GM21367 (cell line): ENCODE results near the gene CFAP74.
"Not testable (repeated sequence)": the region's sequence is repeated elsewhere in the genome, so short reads cannot be mapped to it uniquely, and the experiment has no call there.

ENCODE experiments used
- ATAC-seq: cut with Tn5 transposase; IDR thresholded peaks from one replicate; pipeline ENCODE4 v1.9.1; 2021; ENCODE audit not compliant: unreplicated experiment

CFAP74 gene

DNA sequence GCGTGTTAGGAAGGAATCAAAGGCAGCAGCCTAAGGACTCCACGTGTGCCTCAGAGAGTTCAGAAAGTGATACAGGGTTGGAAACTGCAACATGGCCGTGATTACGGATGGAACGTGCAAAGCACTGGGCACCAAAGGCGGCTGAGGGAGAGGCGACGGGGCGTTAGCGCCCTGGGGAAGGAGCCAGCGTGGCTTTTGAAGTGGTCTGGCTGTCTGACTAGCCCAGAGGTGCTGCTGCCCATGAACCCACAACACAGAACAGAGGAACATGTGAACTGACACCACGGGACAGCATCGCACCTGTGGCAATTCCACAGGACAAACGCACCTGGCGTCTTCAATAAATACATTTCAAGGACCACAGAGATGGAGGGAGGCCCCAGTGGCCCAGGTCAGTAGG, 66.5 kb downstream of the CFAP74 start:
- ATAC-seq = no peak

DNA sequence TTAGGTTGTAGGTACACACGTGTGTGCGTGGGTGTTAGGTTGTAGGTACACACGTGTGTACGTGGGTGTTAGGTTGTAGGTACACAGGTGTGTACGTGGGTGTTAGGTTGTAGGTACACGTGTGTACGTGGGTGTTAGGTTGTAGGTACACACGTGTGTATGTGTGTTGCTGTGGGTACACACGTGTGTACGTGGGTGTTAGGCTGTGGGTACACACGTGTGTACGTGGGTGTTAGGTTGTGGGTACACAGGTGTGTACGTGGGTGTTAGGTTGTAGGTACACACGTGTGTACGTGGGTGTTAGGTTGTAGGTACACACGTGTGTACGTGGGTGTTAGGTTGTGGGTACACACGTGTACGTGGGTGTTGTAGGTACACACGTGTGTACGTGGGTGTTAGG, 68.7 kb downstream of the CFAP74 start:
- not testable (repeated sequence) for ATAC-seq

DNA sequence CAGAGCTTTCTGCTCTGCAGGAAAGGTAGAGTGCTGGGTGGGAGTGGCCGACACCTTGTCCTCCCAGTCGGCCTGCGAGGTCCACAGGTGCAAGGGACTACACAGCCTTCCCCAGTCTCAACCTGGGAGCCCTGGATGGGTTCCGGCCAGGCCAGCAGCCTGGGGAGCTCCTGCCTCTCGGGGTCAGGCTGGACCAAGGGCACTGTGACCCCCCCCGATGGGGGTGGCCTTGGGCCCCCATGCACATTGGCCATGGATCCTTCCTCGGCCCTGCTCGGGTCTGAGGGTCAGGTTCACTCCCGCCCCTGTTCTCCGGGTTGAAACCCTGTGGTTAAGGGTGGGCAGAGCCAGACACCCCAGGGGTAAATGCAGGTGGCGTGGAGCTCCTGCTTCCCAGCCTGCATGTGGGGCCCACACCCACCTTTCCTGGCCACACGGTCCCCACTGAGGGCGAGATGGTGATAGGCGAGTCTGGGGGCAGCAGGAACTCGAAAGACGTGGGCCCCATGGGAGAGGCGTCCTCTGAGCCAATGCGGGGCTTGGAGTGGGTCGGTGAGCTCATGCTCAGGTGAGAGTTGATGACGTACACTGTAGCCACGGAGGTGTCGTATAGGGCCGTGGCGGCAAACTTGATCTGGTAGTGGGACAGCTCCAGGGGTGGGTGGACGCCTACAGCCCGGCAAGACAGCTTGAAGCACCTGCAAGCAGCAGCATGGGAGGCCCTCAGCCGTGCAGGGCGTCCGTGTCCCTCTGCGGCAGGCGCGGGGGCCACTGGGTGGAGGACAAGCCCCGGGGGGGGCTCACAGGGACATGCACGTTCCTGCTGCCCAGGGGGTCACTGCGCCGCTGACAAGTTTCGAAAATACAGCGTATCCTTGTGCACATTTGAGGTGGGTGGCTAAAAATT, 73.7 kb downstream of the CFAP74 start:
- no peak for ATAC-seq

DNA sequence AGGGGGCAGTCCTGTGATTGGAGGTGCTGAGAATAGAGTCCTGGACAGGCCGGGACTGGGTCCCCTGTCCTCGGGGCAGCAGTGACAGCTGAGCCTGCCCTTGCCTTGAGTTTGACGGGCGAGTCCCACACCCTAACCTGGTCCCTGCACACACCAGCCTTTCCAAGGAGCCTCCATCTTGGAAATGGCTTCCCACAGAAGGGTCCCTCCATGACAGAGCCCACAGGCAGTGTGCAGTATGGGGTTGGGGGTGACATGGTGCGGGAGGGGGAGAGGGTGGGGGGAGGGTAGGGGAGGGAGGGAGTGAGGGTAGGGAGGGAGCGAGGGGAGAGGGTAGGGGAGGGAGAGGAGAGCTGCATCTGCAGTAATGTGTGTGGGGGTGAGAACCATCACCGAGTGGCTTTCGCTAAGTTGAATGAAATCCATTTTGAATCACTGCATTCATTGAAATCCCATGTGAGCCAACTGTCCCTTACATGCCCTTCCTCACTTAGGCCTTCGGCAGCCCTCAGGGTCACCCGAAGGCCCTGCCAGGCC, 74.4 kb downstream of the CFAP74 start:
- ATAC-seq = no peak

DNA sequence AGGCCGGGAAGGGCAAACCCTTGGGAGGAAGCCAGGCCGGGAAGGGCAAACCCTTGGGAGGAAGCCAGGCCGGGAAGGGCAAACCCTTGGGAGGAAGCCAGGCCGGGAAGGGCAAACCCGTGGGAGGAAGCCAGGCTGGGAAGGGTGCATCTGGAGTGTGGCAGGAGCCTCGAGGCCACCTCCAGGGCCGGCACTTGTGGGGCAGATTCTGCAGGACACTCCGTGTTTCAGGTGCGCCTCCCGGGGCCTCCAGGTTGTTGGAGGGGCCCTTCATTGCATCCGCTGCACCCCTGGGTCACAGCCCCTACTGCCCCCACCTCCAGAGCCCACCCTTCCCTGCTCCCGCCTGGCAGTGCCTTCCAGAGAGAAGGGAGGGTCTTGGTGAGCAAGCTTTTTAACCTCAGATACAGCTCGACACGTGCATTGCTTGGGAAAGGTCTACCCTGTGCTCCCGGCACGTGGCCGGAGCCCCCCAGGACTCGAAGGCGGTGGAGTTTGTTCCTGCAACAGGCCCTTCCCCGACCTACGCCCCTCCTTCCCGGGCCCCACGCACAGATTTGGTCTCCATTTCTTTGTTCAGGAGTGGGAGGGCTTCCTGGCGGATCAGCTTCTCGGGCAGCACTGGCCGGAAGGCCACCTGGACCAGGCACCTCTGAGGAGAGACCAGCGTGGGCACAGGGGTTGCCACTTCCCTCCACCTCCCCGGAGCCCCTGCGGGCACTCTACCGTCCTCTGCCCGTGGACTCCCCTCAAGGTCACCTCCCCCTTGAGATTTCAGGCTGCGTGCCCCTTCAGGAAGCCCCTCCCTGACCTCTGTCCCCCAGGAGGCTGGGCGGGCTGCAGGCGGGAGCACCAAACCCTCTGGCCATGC, 75.1 kb downstream of the CFAP74 start:
- no peak for ATAC-seq

DNA sequence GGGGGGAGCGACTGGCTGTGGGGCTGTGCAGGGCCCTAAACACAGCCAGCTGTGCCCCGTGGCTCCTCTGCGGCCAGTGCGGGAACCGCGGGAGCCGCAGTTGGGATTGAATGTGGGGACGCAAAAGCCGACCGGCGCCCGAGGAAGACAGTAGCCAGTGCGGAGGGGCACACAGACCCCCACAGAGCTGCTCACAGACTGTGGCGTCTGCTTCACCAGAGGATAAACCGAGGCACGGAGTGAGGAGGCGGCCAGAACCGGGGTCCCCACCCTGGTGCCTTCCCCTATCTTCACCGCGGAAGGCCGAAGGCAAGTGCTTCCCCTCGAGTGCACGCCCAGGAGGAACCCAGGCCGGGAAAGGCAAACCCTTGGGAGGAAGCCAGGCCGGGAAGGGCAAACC, 75.8 kb downstream of the CFAP74 start:
- no peak for ATAC-seq

DNA sequence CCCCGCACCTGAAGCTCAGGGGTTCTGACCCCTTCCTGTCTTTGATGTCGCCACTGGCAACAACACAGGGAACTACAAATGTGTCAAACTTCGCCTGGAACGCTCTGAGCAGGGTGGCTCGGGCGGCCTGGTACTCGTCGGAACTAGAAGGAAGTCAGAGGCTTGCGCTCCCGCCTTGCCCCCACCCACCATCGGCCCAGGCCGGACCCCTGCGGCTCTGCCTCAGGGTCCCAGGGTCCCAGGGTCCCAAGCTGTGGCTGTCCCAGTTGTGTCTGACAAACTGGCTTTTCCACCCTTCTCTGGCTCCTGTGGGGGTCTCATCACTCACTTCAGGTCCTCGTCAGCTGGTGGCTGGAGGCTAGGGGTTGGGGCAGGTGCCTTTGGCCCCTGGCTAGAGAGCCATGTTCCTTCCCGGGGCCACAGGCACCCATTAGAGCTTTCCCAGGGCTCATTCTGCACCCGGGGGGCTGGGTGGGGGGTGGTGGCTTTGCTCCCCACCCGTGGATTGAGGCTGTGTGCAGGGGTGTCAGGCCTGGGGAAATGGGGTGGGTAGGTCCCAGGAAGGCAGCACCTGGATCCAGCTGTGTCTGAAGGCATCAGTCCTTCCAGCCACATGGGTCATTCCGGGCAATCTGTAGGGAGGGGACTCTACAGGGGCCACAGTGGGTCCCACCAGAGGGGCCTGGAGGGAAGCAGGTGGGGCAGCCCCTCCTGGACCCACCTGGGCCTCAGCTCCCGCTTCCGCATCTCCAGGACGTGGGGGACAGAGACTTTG, 76.5 kb downstream of the CFAP74 start:
- no peak for ATAC-seq

DNA sequence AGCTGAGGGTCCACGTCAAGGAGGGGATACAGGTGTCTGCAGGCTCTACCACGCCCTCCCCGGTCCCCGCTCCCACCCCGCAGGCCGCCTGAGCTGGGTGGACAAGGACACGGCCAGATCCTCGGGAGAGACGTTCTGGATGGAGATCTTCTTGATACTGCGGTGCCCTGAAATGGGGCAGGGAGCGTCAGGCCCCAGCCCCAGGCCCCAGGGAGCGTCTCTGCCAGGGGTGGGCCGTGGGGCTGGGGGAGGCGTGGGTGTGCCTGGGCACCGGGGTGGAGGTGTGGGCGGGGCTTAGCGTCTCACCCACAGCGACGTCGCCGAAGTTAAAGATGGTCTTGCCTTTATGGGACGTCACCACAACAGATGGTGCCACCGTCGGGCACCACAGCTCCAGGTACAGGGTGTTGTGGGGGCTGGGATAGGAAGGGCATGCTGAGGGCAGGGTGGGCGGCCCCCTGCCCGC, 77.2 kb downstream of the CFAP74 start:
- no peak for ATAC-seq

DNA sequence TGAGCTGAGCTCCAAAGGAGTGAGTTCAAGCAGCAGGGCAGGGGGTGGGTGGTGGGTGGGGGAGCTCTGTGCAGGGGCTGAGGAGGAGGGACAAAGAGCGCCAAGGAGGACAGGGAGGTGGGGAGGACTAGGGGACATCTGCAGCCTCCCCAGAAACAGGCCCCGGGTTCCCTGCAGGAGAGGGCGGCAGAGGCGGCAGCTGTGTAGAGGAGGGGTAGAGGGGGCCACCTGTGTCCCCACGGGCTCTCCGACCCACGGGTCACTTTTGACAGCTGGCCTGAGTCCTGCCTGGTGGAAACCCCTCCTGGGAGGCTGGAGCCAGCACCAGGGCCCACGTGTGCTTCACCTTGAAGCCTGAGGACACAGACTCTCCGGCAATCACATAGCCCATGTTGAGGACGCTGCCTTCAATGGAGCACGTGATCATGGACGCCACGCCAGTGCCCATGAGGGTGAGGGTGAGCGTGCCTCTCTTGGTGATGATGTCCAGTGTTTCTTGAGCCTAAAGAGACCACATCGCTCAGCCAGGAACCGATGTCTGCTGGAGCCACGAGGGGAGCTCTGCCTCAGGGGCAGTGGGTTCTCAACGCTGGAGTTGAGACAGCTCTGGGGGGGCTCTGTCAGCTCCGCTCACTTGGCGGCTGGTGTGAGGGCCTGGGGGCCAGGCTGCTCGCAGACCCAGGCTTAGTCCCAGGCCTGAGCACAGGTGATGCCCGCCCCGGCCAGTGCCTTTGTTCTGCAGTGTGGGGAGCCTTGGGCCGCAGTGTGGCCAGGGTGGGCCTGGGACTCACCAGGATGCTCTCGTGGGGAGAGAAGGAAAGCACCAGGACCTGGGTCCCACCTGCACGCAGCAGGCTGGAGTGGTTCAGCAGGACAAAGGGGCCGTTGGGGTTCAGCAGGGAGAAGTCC, 77.9 kb downstream of the CFAP74 start:
- ATAC-seq = no peak

DNA sequence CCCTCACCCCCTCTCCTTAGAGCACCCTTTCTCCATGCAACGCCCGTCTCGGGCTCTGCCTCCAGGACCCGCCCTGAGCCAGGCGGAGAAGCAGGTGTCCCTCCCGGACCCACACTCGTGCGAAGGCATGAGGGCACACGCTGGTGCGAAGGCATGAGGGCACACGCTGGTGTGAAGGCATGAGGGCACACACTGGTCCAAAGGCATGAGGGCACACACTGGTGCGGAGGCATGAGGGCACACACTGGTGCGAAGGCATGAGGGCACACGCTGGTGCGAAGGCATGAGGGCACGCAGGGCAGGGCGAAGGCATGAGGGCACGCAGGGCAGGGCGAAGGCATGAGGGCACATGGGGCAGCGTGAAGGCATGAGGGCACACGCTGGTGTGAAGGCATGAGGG, 78.7 kb downstream of the CFAP74 start:
- no peak for ATAC-seq

DNA sequence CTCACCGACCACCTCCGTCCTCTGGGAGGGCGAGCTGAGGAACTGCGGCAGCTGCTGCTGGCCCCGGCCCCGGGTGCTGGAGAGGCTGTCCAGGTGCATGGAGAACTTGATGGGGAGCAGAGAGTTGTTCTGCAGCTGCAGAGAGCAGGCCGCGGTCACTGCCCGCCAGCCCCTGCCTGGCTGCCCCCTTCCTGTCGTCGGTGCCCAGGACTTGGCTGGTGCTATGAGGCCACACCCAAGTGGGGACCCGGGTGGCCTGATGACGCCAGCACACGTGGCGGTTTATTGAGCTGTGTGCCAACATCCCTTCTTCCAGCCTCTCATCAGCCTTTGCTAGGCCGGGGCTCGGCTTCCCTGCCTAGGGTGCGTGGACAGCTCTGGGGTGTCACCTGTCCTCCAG, 79.2 kb downstream of the CFAP74 start:
- no peak for ATAC-seq

DNA sequence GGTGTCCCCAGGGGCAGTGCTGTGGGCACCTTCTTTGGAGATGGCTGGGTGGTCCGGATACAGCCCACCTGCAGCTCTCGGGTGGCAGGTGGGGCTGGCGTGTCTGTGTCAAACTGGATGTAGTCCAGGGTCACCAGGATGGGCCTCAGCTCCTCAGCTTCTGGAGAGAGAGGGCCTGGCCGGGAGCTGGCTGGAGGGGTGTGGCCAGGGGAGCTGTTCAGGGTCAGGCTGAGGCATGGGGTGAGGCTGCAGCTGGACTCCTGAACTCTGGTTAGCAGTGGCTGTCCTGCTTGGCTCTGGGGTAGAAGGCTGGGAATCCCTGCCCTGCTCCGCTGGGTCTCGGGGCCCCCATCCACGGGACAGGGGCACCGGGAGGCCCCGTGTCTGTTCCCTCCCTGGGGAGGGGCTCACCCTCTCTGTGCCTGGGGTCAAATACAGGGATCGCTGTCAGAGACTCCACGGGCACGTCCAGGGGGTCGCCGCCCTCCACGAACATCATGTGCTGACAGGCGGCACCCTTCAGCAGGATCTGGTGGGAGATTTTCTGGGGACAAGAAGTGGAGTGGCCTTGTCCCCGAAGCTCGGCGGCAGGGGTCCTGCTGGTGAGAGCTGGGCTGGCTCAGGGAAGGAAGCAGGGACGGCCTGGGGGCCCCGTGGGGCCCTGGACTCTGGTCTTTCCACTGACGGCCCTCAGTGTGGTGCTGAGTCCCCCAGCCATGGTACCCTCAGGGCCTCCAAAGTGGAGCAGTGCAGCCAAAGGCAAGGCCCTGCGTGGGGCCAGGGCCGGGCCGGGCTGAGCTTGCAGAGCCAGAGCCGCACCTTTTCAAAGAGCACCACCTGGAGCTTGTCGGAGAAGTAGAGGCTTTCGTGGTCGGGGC, 80.4 kb downstream of the CFAP74 start:
- ATAC-seq = no peak

DNA sequence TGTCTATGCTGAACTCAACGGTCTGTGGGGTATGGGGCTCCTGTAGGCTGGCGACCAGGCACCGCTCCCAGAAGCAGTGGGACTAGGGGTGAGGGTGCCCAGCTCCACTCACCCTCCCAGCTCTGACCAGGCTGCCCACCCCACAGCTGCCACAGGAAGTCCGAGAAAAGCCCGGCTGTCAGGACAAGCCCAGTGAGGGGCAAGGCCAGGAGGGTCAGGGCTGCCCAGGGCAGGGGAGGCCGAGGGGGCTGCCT, 81.0 kb downstream of the CFAP74 start:
- ATAC-seq = no peak

DNA sequence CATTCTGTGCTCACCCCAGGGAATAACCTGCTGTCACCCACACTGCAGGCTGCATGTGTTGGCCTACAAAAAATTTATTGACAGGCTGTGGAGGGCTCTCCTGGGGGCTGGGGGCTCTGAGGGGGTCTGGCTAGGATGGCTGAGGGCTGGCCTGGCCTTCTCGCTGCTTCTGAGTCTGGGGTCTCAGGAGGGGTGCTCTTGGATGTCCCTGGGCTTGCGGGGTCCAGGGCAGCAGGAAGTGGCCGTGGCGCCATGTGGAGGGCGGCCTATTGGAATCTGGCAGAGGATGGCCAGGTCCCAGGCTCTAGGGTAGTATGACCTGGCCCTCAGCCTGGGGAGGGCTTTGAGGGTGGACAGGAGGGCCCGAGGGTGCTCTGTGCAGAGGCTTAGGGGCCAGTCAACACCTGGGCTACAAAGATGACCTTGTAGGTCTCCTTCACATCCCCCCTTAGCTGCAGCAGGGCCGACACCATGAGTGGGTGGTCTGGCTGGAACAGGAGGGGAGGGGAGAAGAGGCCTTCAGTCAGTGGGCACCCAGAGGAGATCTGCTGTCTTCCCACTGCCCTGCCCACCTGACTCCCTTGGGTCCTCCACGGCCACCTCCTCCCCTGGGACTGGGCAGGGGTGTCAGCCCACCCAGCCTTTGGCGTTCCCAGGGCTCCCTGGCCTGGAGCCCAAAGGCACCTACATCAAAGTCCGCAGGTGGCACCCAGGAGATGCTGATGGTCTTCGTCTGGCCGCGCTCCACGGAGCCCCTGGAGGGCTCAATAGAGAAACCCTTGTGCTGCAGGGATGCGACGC, 81.5 kb downstream of the CFAP74 start:
- ATAC-seq = no peak

DNA sequence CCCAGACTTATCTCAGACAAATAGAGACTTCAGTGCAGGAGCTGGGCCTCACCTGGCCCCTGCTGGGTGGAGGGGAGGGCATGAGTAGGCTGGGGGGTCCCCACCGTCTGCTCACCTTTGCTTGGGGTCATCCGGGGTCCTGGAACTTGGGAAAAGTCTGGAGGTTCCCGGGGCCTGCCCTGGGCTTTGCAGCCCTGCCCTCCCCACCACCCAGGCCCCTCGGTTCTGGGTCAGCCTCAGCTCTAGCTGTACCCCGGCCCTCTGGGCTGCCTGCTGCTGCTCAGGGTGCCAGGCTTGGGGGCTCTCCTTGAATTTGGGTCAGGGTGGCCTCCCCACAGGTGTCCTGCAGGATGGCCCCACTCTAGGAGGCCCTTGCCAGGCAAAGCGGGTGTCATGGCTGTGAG, 82.1 kb downstream of the CFAP74 start:
- ATAC-seq = no peak

DNA sequence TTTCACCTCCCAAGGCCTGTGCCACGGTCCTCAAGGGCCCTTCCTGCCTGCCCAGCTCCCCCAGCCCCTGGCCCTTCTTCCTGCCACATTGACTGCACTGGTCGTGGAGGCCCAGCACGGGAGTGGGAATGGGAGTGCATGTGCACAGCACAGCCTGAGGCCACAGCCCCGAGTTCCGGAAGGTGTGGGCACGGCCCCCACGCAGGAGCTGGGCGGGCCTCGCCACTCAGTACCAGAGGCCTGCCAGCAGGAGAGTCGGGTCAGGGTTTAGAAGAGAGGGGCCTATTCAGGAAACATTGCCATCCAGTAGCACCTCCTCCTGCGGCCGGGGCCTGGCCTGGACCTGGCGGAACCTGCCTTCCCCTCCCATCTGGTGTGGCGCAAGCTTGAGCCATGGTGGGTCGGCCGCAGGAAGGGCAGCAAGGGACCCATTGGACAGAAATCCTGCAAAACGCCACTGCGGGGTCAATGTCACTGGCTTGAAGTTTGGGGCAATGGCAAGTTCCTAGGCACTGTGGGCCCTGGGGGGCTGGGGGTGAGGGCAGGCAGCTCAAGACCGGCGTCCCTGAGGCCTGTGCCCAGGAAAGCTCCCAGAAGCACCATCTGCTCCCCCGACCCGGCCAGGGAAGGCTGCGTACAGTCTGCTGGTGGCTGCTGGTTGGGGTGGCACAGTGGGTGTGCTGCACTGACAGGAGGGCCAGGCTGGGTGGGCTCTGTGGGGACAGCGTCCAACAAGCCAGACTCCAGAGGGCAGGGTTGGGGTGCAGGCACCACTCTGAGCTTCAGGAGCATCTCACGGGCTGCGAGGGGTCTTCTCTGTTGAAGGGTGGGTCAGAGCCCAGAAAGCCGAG, 82.8 kb downstream of the CFAP74 start:
- no peak for ATAC-seq

DNA sequence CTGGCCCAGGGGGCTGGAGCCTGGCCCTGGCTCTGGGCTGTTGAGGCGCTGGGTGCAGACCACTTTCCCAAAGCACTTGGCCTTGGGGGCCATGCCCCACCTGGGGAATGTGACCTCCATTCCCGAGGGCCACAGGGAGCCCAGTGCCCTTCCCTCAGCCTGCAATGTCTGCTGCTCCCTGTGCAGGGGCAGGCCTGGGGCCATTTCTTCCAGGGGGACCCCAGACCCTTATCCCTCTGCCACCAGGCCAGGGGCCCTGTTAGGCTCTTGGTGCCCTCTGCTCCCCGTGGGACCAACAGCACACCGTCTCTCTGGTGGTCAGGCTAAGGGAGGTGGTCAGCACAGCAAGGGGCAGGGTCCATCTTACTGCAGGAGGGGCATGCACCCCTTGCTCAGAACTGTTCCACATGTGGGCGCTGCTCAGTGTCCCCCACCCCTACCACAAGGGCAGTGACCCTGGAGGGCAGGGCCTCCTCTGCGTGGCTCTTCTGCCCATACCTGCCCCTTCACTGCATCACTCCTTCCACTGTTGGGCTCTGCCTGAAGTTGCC, 83.5 kb downstream of the CFAP74 start:
- ATAC-seq = no peak
